GM23248 (cell line): ENCODE measurements around the gene BICDL2. TPM values are rescaled to one million over a fixed set of nuclear protein-coding genes. Genes with fewer than 3 reads are reported as not detected.

Experiments
- DNase-seq: peaks from one replicate; pipeline ENCODE4 v3.0.0-alpha.2; 2015
- H2AFZ ChIP-seq: fragments of 200-600 bp; sonication (generic); 2 replicates; pipeline ENCODE4 v1.6.1; 2016; ENCODE audit warnings: antibody characterized with exemption
- H3F3A ChIP-seq: fragments of 200-600 bp; sonication (generic); 2 replicates; pipeline ENCODE4 v1.6.1; 2016; ENCODE audit warnings: mild to moderate bottlenecking, antibody characterized with exemption, mixed run types; ENCODE audit not compliant: insufficient read depth
- H3K27ac ChIP-seq: fragments of 200-600 bp; sonication (generic); 2 replicates; pipeline ENCODE4 v1.5.1; 2016; ENCODE audit warnings: mild to moderate bottlenecking
- H3K27me3 ChIP-seq: fragments of 200-600 bp; sonication (generic); replicated peaks from 2 replicates; pipeline ENCODE4 v1.6.1; 2016; ENCODE audit warnings: mild to moderate bottlenecking; ENCODE audit not compliant: insufficient read depth
- H3K36me3 ChIP-seq: fragments of 200-600 bp; sonication (generic); 2 replicates; pipeline ENCODE4 v1.6.1; 2016; ENCODE audit warnings: low read depth, mild to moderate bottlenecking
- H3K4me1 ChIP-seq: fragments of 200-600 bp; sonication (generic); 2 replicates; pipeline ENCODE4 v1.6.1; 2016; ENCODE audit warnings: mild to moderate bottlenecking; ENCODE audit not compliant: insufficient read depth
- H3K4me2 ChIP-seq: fragments of 200-600 bp; sonication (generic); one replicate; pipeline ENCODE4 v1.6.1; 2016; ENCODE audit warnings: mild to moderate bottlenecking; ENCODE audit not compliant: unreplicated experiment
- H3K4me3 ChIP-seq: fragments of 200-600 bp; sonication (generic); 2 replicates; pipeline ENCODE4 v1.5.1; 2016; ENCODE audit warnings: mild to moderate bottlenecking
- H3K79me2 ChIP-seq: fragments of 200-600 bp; sonication (generic); 2 replicates; pipeline ENCODE4 v1.6.1; 2016; ENCODE audit warnings: mild to moderate bottlenecking; ENCODE audit not compliant: insufficient read depth
- H3K9ac ChIP-seq: fragments of 200-600 bp; sonication (generic); 2 replicates; pipeline ENCODE4 v1.6.1; 2016; ENCODE audit warnings: mild to moderate bottlenecking
- H3K9me2 ChIP-seq: fragments of 200-600 bp; sonication (generic); 2 replicates; pipeline ENCODE4 v1.6.1; 2016; ENCODE audit warnings: mixed run types, mild to moderate bottlenecking, moderate library complexity; ENCODE audit not compliant: insufficient read depth
- H3K9me3 ChIP-seq: fragments of 200-600 bp; sonication (generic); one replicate; pipeline ENCODE4 v1.6.1; 2017; ENCODE audit warnings: low read depth
- H4K20me1 ChIP-seq: fragments of 200-600 bp; sonication (generic); 2 replicates; pipeline ENCODE4 v1.6.0; 2016; ENCODE audit not compliant: insufficient read depth
- EZH2 ChIP-seq: fragments of 200-600 bp; sonication (generic); IDR thresholded peaks from 2 replicates; pipeline ENCODE4 v1.6.1; 2018; ENCODE audit warnings: antibody characterized with exemption, mild to moderate bottlenecking; ENCODE audit not compliant: insufficient read depth, poor library complexity, severe bottlenecking
- EZH2phosphoT487 ChIP-seq: fragments of 200-600 bp; sonication (generic); IDR thresholded peaks from 2 replicates; pipeline ENCODE4 v1.6.1; 2018; ENCODE audit warnings: antibody characterized with exemption, moderate library complexity, mild to moderate bottlenecking, low read depth; ENCODE audit not compliant: insufficient read depth
- WGBS, 2 experiments: methylation state at CpG; one replicate each; pipeline ENCODE4 v1.1.6; 2015 to 2017; ENCODE audit warnings: low lambda C conversion rate in 2 of 2, low coverage in 1 of 2; ENCODE audit errors: missing lambda C conversion rate in 2 of 2; 5-methylcytosine and 5-hydroxymethylcytosine counted together
- in situ Hi-C: fragments of 300-500 bp; cut with MboI; formaldehyde crosslinking; loops from 2 replicates; pipeline ENCODE4 v1.15.0; 2020
- polyA plus RNA-seq: library from polyadenylated mRNA; unstranded; fragments of >200 nt; fragmentation: Nextera tagmentation; extraction: Ambion mirVana; gene quantifications from 2 replicates; pipeline ENCODE4 v1.2.1, GENCODE V29; 2016
- total RNA-seq: library from RNA; depleted of rRNA; stranded (reverse); fragments of >200 nt; shearing (Covaris generic); gene quantifications from 2 replicates; pipeline ENCODE4 v1.2.3, GENCODE V29; 2014

The BICDL2 gene
- total and polyA plus RNA-seq, 2 experiments from 2014 or later, result 0.11 to 0.63 TPM

DNA sequence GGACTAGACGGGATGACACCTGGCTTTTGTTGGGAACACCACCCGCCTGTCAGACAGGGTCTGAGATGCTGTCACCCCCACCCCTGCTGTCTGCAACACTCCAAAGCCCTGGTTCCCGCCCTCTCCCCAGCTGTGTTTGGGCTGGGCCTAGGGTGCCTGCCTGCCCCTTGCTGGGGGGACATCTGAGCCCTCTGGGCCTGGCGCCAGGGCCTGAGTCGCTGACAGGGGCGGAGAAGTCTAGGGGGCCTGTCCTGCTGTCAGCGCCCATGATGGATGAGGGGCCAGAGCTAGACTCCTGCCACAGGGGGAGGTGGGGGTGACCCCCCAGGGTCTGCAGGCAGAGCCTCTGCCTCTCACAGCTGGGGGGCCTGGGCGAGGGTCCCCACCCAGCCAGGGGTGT, 48.9 kb downstream of the BICDL2 start:
- Histone ChIP-seq H3K9me3 (no peaks in the 10 kb centered on the region), H3K9me2 (no peaks in the 10 kb centered on the region), H3K4me1 (no peaks in the 10 kb centered on the region), H2AFZ (no peak overlapping the region), H3K27ac (no peak overlapping the region), H3K4me3 (no peak overlapping the region), H3K9ac (no peak overlapping the region), H4K20me1 (no peaks in the 10 kb centered on the region), H3K4me2 (no peak overlapping the region), H3K27me3 (no peaks in the 10 kb centered on the region; the same call in 1 of the 2 replicates), H3F3A (no peaks in the 10 kb centered on the region), H3K36me3 (no peaks in the 10 kb centered on the region), H3K79me2 (no peaks in the 10 kb centered on the region)
- TF ChIP-seq EZH2phosphoT487 (no peak), EZH2 (no peak)
- in situ Hi-C loops, result no loop called here
- 30 to 46% methylated on average over 5 to 8 of the region's 8 CpGs for WGBS, 2 experiments
- DNase-seq, result no peak

DNA sequence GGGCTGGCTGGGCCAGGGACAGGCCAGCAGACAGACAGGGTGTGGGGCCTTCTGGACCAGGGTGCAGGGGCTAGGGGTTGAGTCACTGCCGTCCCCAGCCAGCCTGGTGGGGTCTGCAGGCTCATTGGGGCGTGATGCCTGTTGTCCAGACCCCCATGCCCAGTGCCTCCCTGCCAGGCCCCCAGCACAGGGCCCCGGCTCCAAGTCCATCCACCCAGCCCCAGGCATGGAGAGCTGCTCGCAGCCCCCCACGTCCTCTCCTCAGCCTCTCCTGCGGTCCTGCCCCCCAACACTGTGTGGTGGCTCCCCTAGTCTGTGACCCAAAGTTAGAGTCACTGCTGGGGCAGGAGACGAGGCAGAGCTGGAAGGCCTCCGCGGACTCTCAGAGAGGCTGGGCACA, 49.5 kb downstream of the BICDL2 start:
- in situ Hi-C loops, result no loop called here
- Histone ChIP-seq H3K9me3 (no peaks in the 10 kb centered on the region), H3K36me3 (no peaks in the 10 kb centered on the region), H3K27ac (no peak overlapping the region), H2AFZ (no peak overlapping the region), H3K27me3 (no peaks in the 10 kb centered on the region; the same call in 1 of the 2 replicates), H3K79me2 (no peaks in the 10 kb centered on the region), H3K4me2 (no peak overlapping the region), H3F3A (no peaks in the 10 kb centered on the region), H3K4me1 (no peaks in the 10 kb centered on the region), H3K9me2 (no peaks in the 10 kb centered on the region), H4K20me1 (no peaks in the 10 kb centered on the region), H3K4me3 (no peak overlapping the region), H3K9ac (no peak overlapping the region)
- TF ChIP-seq EZH2 (no peak), EZH2phosphoT487 (no peak)
- DNase-seq, result no peak
- 65 to 73% methylated on average over 8 of the region's 9 CpGs for WGBS, 2 experiments

DNA sequence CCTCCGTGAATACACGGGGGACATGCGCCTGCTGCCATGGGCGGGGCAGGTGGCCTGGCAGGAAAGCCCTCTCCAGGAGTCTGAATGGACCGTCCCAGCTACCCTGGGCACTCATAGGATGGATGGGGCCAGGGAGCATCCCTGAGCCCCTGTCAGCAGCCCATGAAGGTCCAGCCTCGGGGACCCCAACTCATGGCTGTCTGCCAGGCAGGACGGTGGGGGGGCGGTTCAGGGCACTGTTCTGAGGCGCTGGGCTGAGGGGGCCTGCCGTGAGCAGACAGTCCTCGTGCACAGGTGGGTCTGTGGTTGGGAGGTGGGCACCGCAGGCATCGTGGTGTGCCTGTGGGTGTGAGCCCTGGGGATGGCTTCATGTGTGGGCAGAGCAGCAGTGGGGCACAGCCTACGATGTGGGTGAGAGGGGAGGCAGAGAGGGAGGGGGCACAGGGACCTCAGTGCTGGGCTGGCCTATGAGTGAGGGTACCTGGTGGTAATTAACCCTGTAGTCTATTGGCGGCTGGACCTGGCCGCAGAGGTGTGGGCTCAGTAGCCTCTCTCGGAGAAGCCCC, 50.0 kb downstream of the BICDL2 start:
- Histone ChIP-seq H3K27me3 (no peaks in the 10 kb centered on the region; the same call in 1 of the 2 replicates), H3K4me3 (no peak overlapping the region), H3K4me1 (no peaks in the 10 kb centered on the region), H3K9me2 (no peaks in the 10 kb centered on the region), H3K27ac (no peak overlapping the region), H3K36me3 (no peaks in the 10 kb centered on the region), H3K9ac (no peak overlapping the region), H2AFZ (no peak overlapping the region), H3K9me3 (no peaks in the 10 kb centered on the region), H3F3A (no peaks in the 10 kb centered on the region), H3K79me2 (no peaks in the 10 kb centered on the region), H3K4me2 (no peak overlapping the region), H4K20me1 (no peaks in the 10 kb centered on the region)
- in situ Hi-C loops, result no loop called here
- no peak for DNase-seq
- TF ChIP-seq EZH2phosphoT487 (no peak), EZH2 (no peak)
- WGBS, 2 experiments, result 67 to 70% methylated on average over 17 of the region's 17 CpGs

DNA sequence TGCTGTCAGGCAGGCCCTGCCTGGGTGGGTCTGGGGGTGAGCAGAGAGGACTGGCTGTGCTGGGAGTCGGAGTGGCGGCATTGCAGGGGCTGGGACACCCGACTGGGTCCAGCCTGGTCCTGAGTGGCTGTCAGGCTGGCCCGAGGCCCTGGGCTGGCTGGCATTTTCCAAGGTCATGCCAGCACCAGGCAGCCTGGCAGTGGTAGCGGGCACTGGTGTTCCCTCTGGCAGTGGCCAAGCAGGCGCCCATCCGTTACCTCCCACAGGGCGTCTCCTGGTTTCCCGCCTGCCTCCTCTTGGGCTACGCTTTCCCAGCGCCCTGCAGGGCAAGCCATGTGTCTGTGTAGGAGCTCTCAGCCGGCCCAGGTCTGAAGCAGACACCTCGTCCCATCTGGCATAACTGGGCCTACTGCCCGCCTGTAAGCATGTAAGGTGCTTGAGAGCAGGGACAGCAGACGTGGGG, 50.8 kb downstream of the BICDL2 start:
- TF ChIP-seq EZH2phosphoT487 (no peak), EZH2 (no peak)
- in situ Hi-C loops, result no loop called here
- no peaks in the 10 kb centered on the region for H4K20me1 ChIP-seq
- H3K4me3 ChIP-seq, result no peak overlapping the region
- H3K9me3 ChIP-seq, result no peaks in the 10 kb centered on the region
- no peaks in the 10 kb centered on the region for H3K4me1 ChIP-seq
- no peaks in the 10 kb centered on the region for H3K36me3 ChIP-seq
- no peak overlapping the region for H3K27ac ChIP-seq
- no peak overlapping the region for H3K9ac ChIP-seq
- H3K27me3 ChIP-seq, result no peaks in the 10 kb centered on the region; the same call in 1 of the 2 replicates
- WGBS, 2 experiments, result 81 to 86% methylated on average over 15 of the region's 15 CpGs
- H3K9me2 ChIP-seq, result no peaks in the 10 kb centered on the region
- no peak overlapping the region for H3K4me2 ChIP-seq
- H2AFZ ChIP-seq, result no peak overlapping the region
- H3K79me2 ChIP-seq, result no peaks in the 10 kb centered on the region
- no peaks in the 10 kb centered on the region for H3F3A ChIP-seq
- no peak for DNase-seq
